Mucosa of descending colon (tissue), 3 donors: ENCODE results near the gene RELN. TPM values are rescaled to one million over a fixed set of nuclear protein-coding genes. Genes with fewer than 3 reads are reported as not detected.

ENCODE experiments used
- ATAC-seq: fragments of 200-7000 bp; cut with Tn5 transposase; one replicate; pipeline ENCODE4 v1.9.1; 2020; ENCODE audit warnings: mild to moderate bottlenecking, moderate library complexity
- DNase-seq, 3 donors: peaks; one replicate each; pipeline ENCODE4 v3.0.0-alpha.2; 2020
- H3K36me3 ChIP-seq: fragments of 200-600 bp; one replicate; pipeline ENCODE4 v1.8.0; 2021; ENCODE audit warnings: low read depth, mild to moderate bottlenecking
- H3K4me1 ChIP-seq: fragments of 200-600 bp; one replicate; pipeline ENCODE4 v1.8.0; 2021; ENCODE audit warnings: low read depth, mild to moderate bottlenecking
- H3K4me3 ChIP-seq: fragments of 200-600 bp; one replicate; pipeline ENCODE4 v1.8.0; 2021; ENCODE audit warnings: mild to moderate bottlenecking
- H3K9me3 ChIP-seq: fragments of 200-600 bp; one replicate; pipeline ENCODE4 v1.8.0; 2021; ENCODE audit warnings: mild to moderate bottlenecking
- CTCF ChIP-seq: fragments of 200-600 bp; IDR thresholded peaks from one replicate; pipeline ENCODE4 v1.8.0; 2022; ENCODE audit warnings: antibody characterized with exemption, mild to moderate bottlenecking
- intact Hi-C, 2 donors: fragments of 100-400 bp; cut with DNase I in 1 of 2; cut with micrococcal nuclease in 1 of 2; formaldehyde crosslinking; loops; one replicate each; pipeline versions ENCODE4 v1.11.0 to v1.11.1; 2022; cut with DNase I, micrococcal nuclease
- total RNA-seq, 3 donors: library from RNA; stranded (reverse); fragmentation: NEBNext Ultra II Directional in 2 of 3; extraction: Animal tissue kit (Norgen Biotek cat#: 25700) in 2 of 3; gene quantifications; one replicate each; pipeline versions ENCODE4 v1.2.1 to v1.2.4, GENCODE V29; 2021 to 2023
- donor health status: DM: no; HTN: no; CAD: no; lungs with moderate emphysema.
- donor health status: DM: no; HTN: no; CAD: no.
- donor health status: DM: no; HTN: yes; CAD: no.

RELN gene
- total RNA-seq, 3 donors from 2014 or later: 1.1 to 4.4 (median 2.4) TPM

DNA sequence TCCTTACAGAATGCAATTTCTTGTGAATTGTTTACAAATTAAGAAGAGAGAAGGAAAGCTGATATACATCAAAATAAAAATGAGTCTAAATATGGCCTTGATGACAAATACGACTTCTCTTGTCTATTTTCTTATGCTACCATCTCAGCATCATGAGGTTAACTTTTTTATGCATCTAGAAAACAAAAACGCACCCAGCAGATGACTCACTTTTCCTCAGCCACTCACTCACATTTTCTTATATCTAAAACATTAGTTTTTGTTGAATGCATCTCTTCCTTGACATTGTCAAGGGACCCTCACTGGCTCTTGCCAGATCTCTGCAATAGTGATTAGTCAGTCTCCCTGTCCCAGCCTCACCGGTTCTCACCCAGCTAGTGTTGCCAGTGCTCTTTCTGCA, 287.0 kb downstream of the RELN start:
- no peak for TF ChIP-seq CTCF
- DNase-seq (no peak), ATAC-seq (no peak)
- Histone ChIP-seq H3K4me3 (no peak overlapping the region), H3K36me3 (no peaks in the 10 kb centered on the region), H3K4me1 (no peaks in the 10 kb centered on the region), H3K9me3 (no peaks in the 10 kb centered on the region)
- intact Hi-C loops: no loop called here

GRCh38 chr7:103699032-103699431, 290.4 kb downstream of the RELN start:
- Histone ChIP-seq H3K9me3 (no peaks in the 10 kb centered on the region), H3K4me1 (no peaks in the 10 kb centered on the region), H3K4me3 (no peak overlapping the region), H3K36me3 (no peaks in the 10 kb centered on the region)
- intact Hi-C loops: no loop called here
- DNase-seq: no peak
- ATAC-seq: no peak
- TF ChIP-seq CTCF: no peak

DNA sequence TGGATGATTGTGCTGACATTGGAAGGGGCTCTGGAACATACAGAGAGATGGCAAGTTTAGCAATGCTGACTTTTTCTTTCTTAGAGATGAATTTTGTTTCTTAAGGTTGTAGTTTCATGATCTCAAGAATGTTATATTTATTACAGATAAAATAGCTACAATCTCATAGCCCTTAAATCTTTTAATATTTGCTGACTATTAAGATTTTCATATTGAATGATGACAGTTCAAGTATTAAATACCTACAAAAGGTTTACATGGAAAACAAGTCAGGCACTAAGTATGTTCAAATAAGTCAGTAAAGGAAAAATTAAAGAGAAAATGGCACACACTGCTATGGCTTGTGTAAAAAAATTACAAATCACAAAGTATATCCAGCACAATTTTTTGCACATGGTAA, 291.4 kb downstream of the RELN start:
- DNase-seq (no peak), ATAC-seq (no peak)
- no peaks in the 10 kb centered on the region for H3K36me3 ChIP-seq
- TF ChIP-seq CTCF: no peak
- no peaks in the 10 kb centered on the region for H3K4me1 ChIP-seq
- intact Hi-C loops: no loop called here
- H3K4me3 ChIP-seq: no peak overlapping the region
- no peaks in the 10 kb centered on the region for H3K9me3 ChIP-seq

DNA sequence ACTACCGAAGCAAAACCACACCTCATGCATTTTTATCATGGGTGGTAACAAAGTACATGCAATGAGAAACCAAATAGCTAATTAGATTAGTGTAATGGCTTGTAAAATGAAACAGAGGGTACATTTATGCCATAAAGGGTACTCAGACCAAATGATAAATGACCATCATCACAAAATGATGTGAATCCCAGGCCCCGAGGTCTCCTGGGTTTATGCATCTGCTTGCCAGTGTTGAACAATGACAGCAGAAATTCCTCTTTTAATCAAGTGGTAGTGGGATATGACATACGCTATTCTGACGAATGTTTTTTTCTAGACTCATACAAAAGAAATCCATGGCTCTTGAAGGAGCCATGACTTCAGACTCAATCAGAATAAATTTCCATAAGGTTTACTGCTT, 293.9 kb downstream of the RELN start:
- TF ChIP-seq CTCF: no peak
- H3K36me3 ChIP-seq: no peaks in the 10 kb centered on the region
- ATAC-seq: no peak
- no peak for DNase-seq
- no peak overlapping the region for H3K4me3 ChIP-seq
- intact Hi-C loops: no loop called here
- H3K4me1 ChIP-seq: no peaks in the 10 kb centered on the region
- no peaks in the 10 kb centered on the region for H3K9me3 ChIP-seq

DNA sequence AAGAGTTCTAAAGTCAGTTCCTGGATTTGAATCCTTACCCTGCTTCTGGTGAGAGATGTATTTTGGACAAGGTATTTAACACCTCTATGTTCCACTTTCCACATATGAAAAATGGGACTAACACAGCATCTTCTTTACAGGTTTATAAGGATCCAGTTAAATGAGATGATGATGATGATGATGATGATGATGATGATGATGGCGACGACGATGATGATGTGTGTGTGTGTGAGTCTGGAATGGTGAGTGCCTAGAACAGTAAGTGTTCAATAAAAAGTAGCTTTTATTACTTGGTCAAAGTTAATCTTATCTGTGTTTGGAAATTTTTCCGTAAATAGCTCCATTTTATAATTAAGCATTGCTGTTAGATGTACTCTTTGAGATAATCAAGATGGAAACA, 295.2 kb downstream of the RELN start:
- no peak for TF ChIP-seq CTCF
- Histone ChIP-seq H3K4me3 (no peak overlapping the region), H3K36me3 (no peaks in the 10 kb centered on the region), H3K9me3 (no peaks in the 10 kb centered on the region), H3K4me1 (no peaks in the 10 kb centered on the region)
- intact Hi-C loops: no loop called here
- DNase-seq (no peak), ATAC-seq (no peak)

GRCh38 chr7:103691291-103691690, 298.2 kb downstream of the RELN start:
- Histone ChIP-seq H3K4me3 (no peak overlapping the region), H3K4me1 (no peaks in the 10 kb centered on the region), H3K9me3 (no peaks in the 10 kb centered on the region), H3K36me3 (no peaks in the 10 kb centered on the region)
- no peak for TF ChIP-seq CTCF
- ATAC-seq (no peak), DNase-seq (no peak)
- intact Hi-C loops: no loop called here
